HepG2 (cell line): Measurements from ENCODE around the gene CCDC201. TPM values are rescaled to one million over a fixed set of nuclear protein-coding genes. Genes with fewer than 3 reads are reported as not detected.

Source experiments
- CCDC6 ChIP-seq: sonication (generic); formaldehyde crosslinking; IDR thresholded peaks from 2 replicates; pipeline ENCODE4 v1.8.1; 2022; ENCODE audit warnings: mild to moderate bottlenecking, missing genetic modification reagents, moderate library complexity
- CEBPG ChIP-seq: IDR thresholded peaks from 2 replicates; pipeline ENCODE4 v1.6.1; 2016
- CHD2 ChIP-seq: IDR thresholded peaks from 2 replicates; pipeline ENCODE4 v1.6.1; 2011; ENCODE audit warnings: low read depth, low read length, improper control_type of control experiment
- DR1 ChIP-seq: sonication (generic); formaldehyde crosslinking; IDR thresholded peaks from 2 replicates; pipeline ENCODE4 v1.8.0; 2021; ENCODE audit warnings: mild to moderate bottlenecking, missing genetic modification reagents, inconsistent platforms
- EED ChIP-seq: sonication (generic); formaldehyde crosslinking; IDR thresholded peaks from 2 replicates; pipeline ENCODE4 v1.5.0; 2020; ENCODE audit warnings: mild to moderate bottlenecking, missing genetic modification reagents
- FOXK1 ChIP-seq: sonication (generic); formaldehyde crosslinking; IDR thresholded peaks from 2 replicates; pipeline ENCODE4 v1.4.0; 2020; ENCODE audit warnings: low read depth, missing genetic modification reagents, borderline replicate concordance
- GPBP1L1 ChIP-seq: sonication (generic); formaldehyde crosslinking; IDR thresholded peaks from 2 replicates; pipeline ENCODE4 v1.5.0; 2020; ENCODE audit warnings: mild to moderate bottlenecking, missing genetic modification reagents
- IRF2 ChIP-seq: IDR thresholded peaks from 2 replicates; pipeline ENCODE4 v1.6.1; 2018; ENCODE audit warnings: missing genetic modification reagents, missing compliant biosample characterization
- MXD4 ChIP-seq: IDR thresholded peaks from 2 replicates; pipeline ENCODE4 v1.6.1; 2016; ENCODE audit warnings: mild to moderate bottlenecking, missing biosample characterization, missing genetic modification reagents
- MYPOP ChIP-seq: sonication (generic); formaldehyde crosslinking; IDR thresholded peaks from 2 replicates; pipeline ENCODE4 v1.8.1; 2023; ENCODE audit warnings: mild to moderate bottlenecking, moderate library complexity, missing genetic modification reagents
- PRMT3 ChIP-seq: sonication (generic); formaldehyde crosslinking; IDR thresholded peaks from 2 replicates; pipeline ENCODE4 v1.8.1; 2022; ENCODE audit warnings: low read depth, mild to moderate bottlenecking, moderate library complexity, missing genetic modification reagents, borderline replicate concordance
- SIN3B ChIP-seq: fragments of 150-350 bp; IDR thresholded peaks from 2 replicates; pipeline ENCODE4 v1.6.1; 2014; ENCODE audit warnings: low read length
- TRIM24 ChIP-seq: sonication (generic); formaldehyde crosslinking; IDR thresholded peaks from 2 replicates; pipeline ENCODE4 v1.8.0; 2022; ENCODE audit warnings: mild to moderate bottlenecking, missing genetic modification reagents
- ZBTB38 ChIP-seq: sonication (generic); formaldehyde crosslinking; IDR thresholded peaks from 2 replicates; pipeline ENCODE4 v1.5.1; 2020; ENCODE audit warnings: mild to moderate bottlenecking, missing genetic modification reagents
- ZC3H4 ChIP-seq: sonication (generic); formaldehyde crosslinking; IDR thresholded peaks from 2 replicates; pipeline ENCODE4 v1.4.0; 2020; ENCODE audit warnings: missing genetic modification reagents, borderline replicate concordance
- ZNF101 ChIP-seq: sonication (generic); formaldehyde crosslinking; IDR thresholded peaks from 2 replicates; pipeline ENCODE4 v1.4.0; 2020; ENCODE audit warnings: mild to moderate bottlenecking, low read depth, missing genetic modification reagents, borderline replicate concordance
- ZNF12 ChIP-seq: sonication (generic); formaldehyde crosslinking; IDR thresholded peaks from 2 replicates; pipeline ENCODE4 v1.5.0; 2020; ENCODE audit warnings: missing genetic modification reagents
- ZNF260 ChIP-seq: sonication (generic); formaldehyde crosslinking; IDR thresholded peaks from 2 replicates; pipeline ENCODE4 v1.4.0; 2020; ENCODE audit warnings: missing genetic modification reagents, low read depth, mild to moderate bottlenecking, borderline replicate concordance
- ZNF331 ChIP-seq: sonication (generic); formaldehyde crosslinking; IDR thresholded peaks from 2 replicates; pipeline ENCODE4 v1.4.0; 2020; ENCODE audit warnings: missing genetic modification reagents
- ZNF484 ChIP-seq: sonication (generic); formaldehyde crosslinking; IDR thresholded peaks from 2 replicates; pipeline ENCODE4 v1.5.1; 2020; ENCODE audit warnings: mild to moderate bottlenecking, low read depth, missing genetic modification reagents, borderline replicate concordance
- ZNF510 ChIP-seq: sonication (generic); formaldehyde crosslinking; IDR thresholded peaks from 2 replicates; pipeline ENCODE4 v1.4.0; 2020; ENCODE audit warnings: low read depth, mild to moderate bottlenecking, missing genetic modification reagents
- ZNF619 ChIP-seq: sonication (generic); formaldehyde crosslinking; IDR thresholded peaks from 2 replicates; pipeline ENCODE4 v1.4.0; 2020; ENCODE audit warnings: mild to moderate bottlenecking, missing genetic modification reagents
- ZNF703 ChIP-seq: sonication (generic); formaldehyde crosslinking; IDR thresholded peaks from 2 replicates; pipeline ENCODE4 v1.5.1; 2020; ENCODE audit warnings: missing genetic modification reagents, mild to moderate bottlenecking, moderate library complexity, borderline replicate concordance
- ZNF761 ChIP-seq: sonication (generic); formaldehyde crosslinking; conservative IDR thresholded peaks from 2 replicates; pipeline ENCODE4 v1.4.0; 2020; ENCODE audit warnings: mild to moderate bottlenecking, missing genetic modification reagents
- ZNF776 ChIP-seq: sonication (generic); formaldehyde crosslinking; IDR thresholded peaks from 2 replicates; pipeline ENCODE4 v1.4.0; 2020; ENCODE audit warnings: mild to moderate bottlenecking, missing genetic modification reagents
- ZNF816 ChIP-seq: sonication (generic); formaldehyde crosslinking; IDR thresholded peaks from 2 replicates; pipeline ENCODE4 v1.8.0; 2022; ENCODE audit warnings: missing genetic modification reagents, mild to moderate bottlenecking, borderline replicate concordance
- polyA plus RNA-seq, 8 experiments: library from polyadenylated mRNA; depleted of rRNA in 3 of 8; stranded (reverse) in 7 of 8; unstranded in 1 of 8; fragments of >200 nt; fragmentation: Illumina TruSeq in 4 of 8; extraction: Trizol in 4 of 8; gene quantifications; 2 replicates each; pipeline versions ENCODE4 v1.2.1 to v1.2.3, GENCODE V29; 2011 to 2016; ENCODE audit warnings: low read depth in 4 of 8, missing spikeins in 1 of 8, mixed read lengths in 1 of 8; ENCODE audit not compliant: insufficient read depth in 1 of 8
- total RNA-seq, 5 experiments: library from RNA; depleted of rRNA; stranded (reverse); fragments of >200 nt; fragmentation: Illumina TruSeq; extraction: Trizol; gene quantifications; 2 replicates each; pipeline ENCODE4 v1.2.3, GENCODE V29; 2016; ENCODE audit warnings: low read depth in 1 of 5
- TF ChIP-seq, protein P1 (sequence below): sonication (generic); formaldehyde crosslinking; IDR thresholded peaks from 2 replicates; pipeline ENCODE4 v1.5.0; 2020; ENCODE audit warnings: mild to moderate bottlenecking, missing genetic modification reagents

The CCDC201 gene
- total and polyA plus RNA-seq, 2 of the 13 experiments (the other 11 are each of a cell fraction or from before 2014, with no cell fraction given): 0.92 TPM; not detected in 1

GRCh38 chr7:45892407-45893035, 19.6 kb upstream of the CCDC201 start (continued):
- TF ChIP-seq ZNF761 (CRISPR knock-in tag) (0 out of 2 replicates have a peak, but pooled peaks have one; percentile 4), PRMT3 (peak; percentile 86), CHD2 (peak; percentile 17; the same call in 1 of the 2 replicates), MXD4 (CRISPR knock-in tag) (0 out of 2 replicates have a peak, but pooled peaks have one; percentile 20), ZNF484 (CRISPR knock-in tag) (no peak), ZNF510 (0 out of 2 replicates have a peak, but pooled peaks have one; percentile 60), FOXK1 (peak; percentile 39; the same call in 1 of the 2 replicates), ZNF260 (CRISPR knock-in tag) (no peak), ZNF816 (peak; percentile 59), SIN3B (no peak), MYPOP (CRISPR knock-in tag) (peak; percentile 91; the same call in 1 of the 2 replicates), ZNF703 (0 out of 2 replicates have a peak, but pooled peaks have one; percentile 31), ZNF619 (peak; percentile 93), CEBPG (CRISPR knock-in tag) (peak; percentile 23; the same call in 1 of the 2 replicates), ZC3H4 (CRISPR knock-in tag) (peak; percentile 99; the same call in 1 of the 2 replicates), ZNF331 (CRISPR knock-in tag) (0 out of 2 replicates have a peak, but pooled peaks have one; percentile 53), ZNF101 (CRISPR knock-in tag) (no peak), EED (CRISPR knock-in tag) (peak; percentile 64; the same call in 1 of the 2 replicates), IRF2 (peak; percentile 69), TRIM24 (no peak), DR1 (CRISPR knock-in tag) (no peak), ZBTB38 (CRISPR knock-in tag) (peak; percentile 36; the same call in 1 of the 2 replicates), CCDC6 (CRISPR knock-in tag) (peak; percentile 83), ZNF12 (CRISPR knock-in tag) (peak; percentile 51; the same call in 1 of the 2 replicates), GPBP1L1 (CRISPR knock-in tag) (no peak), ZNF776 (CRISPR knock-in tag) (0 out of 2 replicates have a peak, but pooled peaks have one; percentile 14)
- TF ChIP-seq, protein P1, sequence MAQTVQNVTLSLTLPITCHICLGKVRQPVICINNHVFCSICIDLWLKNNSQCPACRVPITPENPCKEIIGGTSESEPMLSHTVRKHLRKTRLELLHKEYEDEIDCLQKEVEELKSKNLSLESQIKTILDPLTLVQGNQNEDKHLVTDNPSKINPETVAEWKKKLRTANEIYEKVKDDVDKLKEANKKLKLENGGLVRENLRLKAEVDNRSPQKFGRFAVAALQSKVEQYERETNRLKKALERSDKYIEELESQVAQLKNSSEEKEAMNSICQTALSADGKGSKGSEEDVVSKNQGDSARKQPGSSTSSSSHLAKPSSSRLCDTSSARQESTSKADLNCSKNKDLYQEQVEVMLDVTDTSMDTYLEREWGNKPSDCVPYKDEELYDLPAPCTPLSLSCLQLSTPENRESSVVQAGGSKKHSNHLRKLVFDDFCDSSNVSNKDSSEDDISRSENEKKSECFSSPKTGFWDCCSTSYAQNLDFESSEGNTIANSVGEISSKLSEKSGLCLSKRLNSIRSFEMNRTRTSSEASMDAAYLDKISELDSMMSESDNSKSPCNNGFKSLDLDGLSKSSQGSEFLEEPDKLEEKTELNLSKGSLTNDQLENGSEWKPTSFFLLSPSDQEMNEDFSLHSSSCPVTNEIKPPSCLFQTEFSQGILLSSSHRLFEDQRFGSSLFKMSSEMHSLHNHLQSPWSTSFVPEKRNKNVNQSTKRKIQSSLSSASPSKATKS: peak; percentile 88; the same call in 1 of the 2 replicates
